Sigmoid colon (tissue), 4 donors: ENCODE measurements around the gene CNTNAP1.

ENCODE experiments used
- EP300 ChIP-seq, 4 donors: sonication (generic); formaldehyde crosslinking; IDR thresholded peaks; one replicate each; pipeline ENCODE4 v1.6.1; 2017; ENCODE audit warnings: antibody characterized with exemption in 4 of 4
- POLR2A ChIP-seq, 2 donors: fragments of 450-650 bp; IDR thresholded peaks; one replicate each; pipeline ENCODE4 v1.6.1; 2016; ENCODE audit warnings: antibody characterized with exemption in 2 of 2, mild to moderate bottlenecking in 2 of 2, moderate library complexity in 2 of 2
- TF ChIP-seq, protein P1 (sequence below), 4 experiments: fragments of 450-650 bp in 3 of 4; fragments of 200-600 bp in 1 of 4; IDR thresholded peaks; one replicate each; pipeline ENCODE4 v1.5.1; 2016 to 2019; ENCODE audit warnings: antibody characterized with exemption in 4 of 4, mild to moderate bottlenecking in 3 of 4, moderate library complexity in 2 of 4

DNA sequence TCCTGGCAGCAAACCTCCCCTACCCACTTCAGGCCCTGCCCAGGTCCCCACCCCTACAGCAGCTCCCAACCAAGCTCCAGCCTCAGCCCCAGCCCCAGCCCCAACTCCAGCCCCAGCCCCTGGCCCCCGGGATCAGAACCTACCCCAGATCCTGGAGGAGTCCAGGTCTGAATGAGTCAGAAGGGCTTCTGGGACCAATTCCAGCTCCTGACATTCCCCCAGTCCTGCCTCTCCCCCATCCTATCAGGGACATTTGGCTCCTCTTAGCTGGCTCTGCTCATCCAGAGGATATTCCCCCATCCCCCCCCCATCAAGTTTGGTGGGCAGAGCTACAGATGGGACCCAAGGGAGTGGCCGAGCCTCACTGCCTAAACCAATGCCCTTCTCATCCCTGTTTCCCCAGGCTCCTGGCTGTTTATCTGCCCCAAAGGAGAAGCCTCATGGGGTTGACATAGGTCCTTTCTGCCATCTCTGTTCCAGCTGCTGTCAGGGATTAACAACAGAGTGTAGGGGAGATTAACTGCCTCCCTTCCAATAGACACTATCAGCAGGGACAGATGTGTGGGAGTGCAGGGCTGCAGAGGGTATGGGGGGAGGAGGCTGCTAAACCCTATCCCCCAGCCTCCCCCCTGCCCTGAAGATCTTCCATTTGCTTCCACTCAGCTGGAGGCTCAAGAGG, 16.5 kb downstream of the CNTNAP1 start:
- TF ChIP-seq POLR2A (IDR thresholded peaks at IDR 0.05): no peak
- TF ChIP-seq, protein P1, sequence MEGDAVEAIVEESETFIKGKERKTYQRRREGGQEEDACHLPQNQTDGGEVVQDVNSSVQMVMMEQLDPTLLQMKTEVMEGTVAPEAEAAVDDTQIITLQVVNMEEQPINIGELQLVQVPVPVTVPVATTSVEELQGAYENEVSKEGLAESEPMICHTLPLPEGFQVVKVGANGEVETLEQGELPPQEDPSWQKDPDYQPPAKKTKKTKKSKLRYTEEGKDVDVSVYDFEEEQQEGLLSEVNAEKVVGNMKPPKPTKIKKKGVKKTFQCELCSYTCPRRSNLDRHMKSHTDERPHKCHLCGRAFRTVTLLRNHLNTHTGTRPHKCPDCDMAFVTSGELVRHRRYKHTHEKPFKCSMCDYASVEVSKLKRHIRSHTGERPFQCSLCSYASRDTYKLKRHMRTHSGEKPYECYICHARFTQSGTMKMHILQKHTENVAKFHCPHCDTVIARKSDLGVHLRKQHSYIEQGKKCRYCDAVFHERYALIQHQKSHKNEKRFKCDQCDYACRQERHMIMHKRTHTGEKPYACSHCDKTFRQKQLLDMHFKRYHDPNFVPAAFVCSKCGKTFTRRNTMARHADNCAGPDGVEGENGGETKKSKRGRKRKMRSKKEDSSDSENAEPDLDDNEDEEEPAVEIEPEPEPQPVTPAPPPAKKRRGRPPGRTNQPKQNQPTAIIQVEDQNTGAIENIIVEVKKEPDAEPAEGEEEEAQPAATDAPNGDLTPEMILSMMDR (IDR thresholded peaks at IDR 0.05): no peak
- no peak for TF ChIP-seq EP300 (IDR thresholded peaks at IDR 0.05)
